Vagina (tissue), 2 donors: ENCODE results near the gene TOX3.

Experiments used
- POLR2A ChIP-seq, 2 donors: fragments of 450-650 bp; IDR thresholded peaks; one replicate each; pipeline ENCODE4 v1.6.1; 2017; ENCODE audit warnings: antibody characterized with exemption in 2 of 2, mild to moderate bottlenecking in 2 of 2, moderate library complexity in 2 of 2
- POLR2AphosphoS5 ChIP-seq, 2 donors: sonication (generic); formaldehyde crosslinking; IDR thresholded peaks; one replicate each; pipeline ENCODE4 v1.9.0; 2017; ENCODE audit warnings: antibody characterized with exemption in 2 of 2, mild to moderate bottlenecking in 2 of 2, low read depth in 1 of 2; ENCODE audit not compliant: insufficient read depth in 1 of 2
- TF ChIP-seq, protein P1 (sequence below), 3 experiments: fragments of 450-650 bp in 2 of 3; fragments of 200-600 bp in 1 of 3; sonication (generic) in 1 of 3; IDR thresholded peaks; one replicate each; pipeline ENCODE4 v1.5.1; 2017 to 2019; ENCODE audit warnings: antibody characterized with exemption in 3 of 3, mild to moderate bottlenecking in 2 of 3, moderate library complexity in 2 of 3

DNA sequence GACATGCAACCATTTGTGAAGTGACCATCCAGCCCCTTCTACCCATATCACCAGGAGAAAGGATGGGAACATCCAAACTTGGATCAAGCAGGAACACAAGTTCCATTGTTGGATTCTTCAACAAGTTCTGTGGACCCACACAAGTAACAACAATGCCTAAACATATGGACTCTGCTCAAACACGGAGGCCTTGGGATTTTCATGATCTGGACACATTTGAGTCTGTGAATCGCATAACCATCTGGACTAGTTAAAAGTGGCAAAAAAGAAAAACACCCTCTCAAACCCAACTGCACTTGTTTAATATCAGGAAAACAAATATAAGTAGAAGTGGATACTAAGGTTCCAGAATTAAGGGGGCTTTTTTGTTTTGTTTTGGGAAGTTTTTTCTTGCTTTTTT lies 70.8 kb downstream of the TOX3 start:
- TF ChIP-seq, protein P1, sequence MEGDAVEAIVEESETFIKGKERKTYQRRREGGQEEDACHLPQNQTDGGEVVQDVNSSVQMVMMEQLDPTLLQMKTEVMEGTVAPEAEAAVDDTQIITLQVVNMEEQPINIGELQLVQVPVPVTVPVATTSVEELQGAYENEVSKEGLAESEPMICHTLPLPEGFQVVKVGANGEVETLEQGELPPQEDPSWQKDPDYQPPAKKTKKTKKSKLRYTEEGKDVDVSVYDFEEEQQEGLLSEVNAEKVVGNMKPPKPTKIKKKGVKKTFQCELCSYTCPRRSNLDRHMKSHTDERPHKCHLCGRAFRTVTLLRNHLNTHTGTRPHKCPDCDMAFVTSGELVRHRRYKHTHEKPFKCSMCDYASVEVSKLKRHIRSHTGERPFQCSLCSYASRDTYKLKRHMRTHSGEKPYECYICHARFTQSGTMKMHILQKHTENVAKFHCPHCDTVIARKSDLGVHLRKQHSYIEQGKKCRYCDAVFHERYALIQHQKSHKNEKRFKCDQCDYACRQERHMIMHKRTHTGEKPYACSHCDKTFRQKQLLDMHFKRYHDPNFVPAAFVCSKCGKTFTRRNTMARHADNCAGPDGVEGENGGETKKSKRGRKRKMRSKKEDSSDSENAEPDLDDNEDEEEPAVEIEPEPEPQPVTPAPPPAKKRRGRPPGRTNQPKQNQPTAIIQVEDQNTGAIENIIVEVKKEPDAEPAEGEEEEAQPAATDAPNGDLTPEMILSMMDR (IDR thresholded peaks at IDR 0.05) = no peak
- TF ChIP-seq POLR2A (IDR thresholded peaks at IDR 0.05) (no peak), POLR2AphosphoS5 (IDR thresholded peaks at IDR 0.05; ENCODE audit: insufficient read depth in 1 of 2, low read depth in 1 of 2) (no peak)
